Parathyroid adenoma (tissue), 2 donors: Measurements from ENCODE around the gene HAP1.

ENCODE experiments used
- H2AFZ ChIP-seq: fragments of 300-600 bp; sonication (generic); one replicate; pipeline ENCODE4 v1.7.0; 2017; ENCODE audit warnings: antibody characterized with exemption, mild to moderate bottlenecking
- H3K27ac ChIP-seq: fragments of 300-600 bp; sonication (generic); one replicate; pipeline ENCODE4 v1.7.0; 2017
- H3K27me3 ChIP-seq: fragments of 300-600 bp; sonication (generic); one replicate; pipeline ENCODE4 v1.7.0; 2017; ENCODE audit warnings: low read length; ENCODE audit not compliant: control insufficient read depth, insufficient read depth
- H3K36me3 ChIP-seq: fragments of 300-600 bp; sonication (generic); one replicate; pipeline ENCODE4 v1.7.0; 2017; ENCODE audit warnings: low read length; ENCODE audit not compliant: control insufficient read depth, insufficient read depth
- H3K4me1 ChIP-seq: fragments of 300-600 bp; sonication (generic); one replicate; pipeline ENCODE4 v1.7.0; 2017; ENCODE audit warnings: control low read depth
- H3K4me2 ChIP-seq: fragments of 300-600 bp; sonication (generic); one replicate; pipeline ENCODE4 v1.7.0; 2017; ENCODE audit warnings: low read length
- H3K4me3 ChIP-seq: fragments of 300-600 bp; sonication (generic); one replicate; pipeline ENCODE4 v1.7.0; 2017; ENCODE audit warnings: low read depth, low read length
- H3K79me2 ChIP-seq: fragments of 300-600 bp; sonication (generic); one replicate; pipeline ENCODE4 v1.7.0; 2017; ENCODE audit warnings: control low read depth
- H3K9ac ChIP-seq: fragments of 300-600 bp; sonication (generic); one replicate; pipeline ENCODE4 v1.7.0; 2017; ENCODE audit warnings: mild to moderate bottlenecking
- H3K9me3 ChIP-seq: fragments of 300-600 bp; sonication (generic); one replicate; pipeline ENCODE4 v1.7.0; 2017; ENCODE audit warnings: low read length; ENCODE audit not compliant: control insufficient read depth
- CTCF ChIP-seq: fragments of 300-600 bp; sonication (generic); IDR thresholded peaks from one replicate; pipeline ENCODE4 v1.7.0; 2017; ENCODE audit warnings: antibody characterized with exemption, mild to moderate bottlenecking
- donor health status: primary hyperparathyroidism.

HAP1 gene

GRCh38 chr17:41684035-41684434 is 50.4 kb downstream of the HAP1 start:
- TF ChIP-seq CTCF: no peak
- Histone ChIP-seq H3K9me3 (no peaks in the 10 kb centered on the region), H2AFZ (no peak overlapping the region), H3K27ac (no peak overlapping the region), H3K4me1 (peaks cover 3% of the 10 kb centered on the region), H3K4me2 (no peak overlapping the region), H3K79me2 (peaks cover 2% of the 10 kb centered on the region), H3K36me3 (no peaks in the 10 kb centered on the region), H3K9ac (no peak overlapping the region), H3K4me3 (no peak overlapping the region), H3K27me3 (no peaks in the 10 kb centered on the region)

GRCh38 chr17:41683441-41684007 is 50.9 kb downstream of the HAP1 start:
- no peaks in the 10 kb centered on the region for H3K27me3 ChIP-seq
- no peaks in the 10 kb centered on the region for H3K9me3 ChIP-seq
- no peaks in the 10 kb centered on the region for H3K79me2 ChIP-seq
- no peak overlapping the region for H3K4me3 ChIP-seq
- H3K9ac ChIP-seq: no peak overlapping the region
- no peaks in the 10 kb centered on the region for H3K36me3 ChIP-seq
- no peak overlapping the region for H3K4me2 ChIP-seq
- H3K4me1 ChIP-seq: peaks cover 3% of the 10 kb centered on the region
- TF ChIP-seq CTCF: no peak
- H3K27ac ChIP-seq: no peak overlapping the region
- H2AFZ ChIP-seq: no peak overlapping the region

- no peak for TF ChIP-seq CTCF
- H3K9me3 ChIP-seq: no peaks in the 10 kb centered on the region
Measured at GRCh38 chr17:41682631-41683030, 51.8 kb downstream of the HAP1 start.

GRCh38 chr17:41681776-41682175 is 52.7 kb downstream of the HAP1 start:
- Histone ChIP-seq H3K4me1 (no peaks in the 10 kb centered on the region), H2AFZ (no peak overlapping the region), H3K36me3 (no peaks in the 10 kb centered on the region), H3K9ac (no peak overlapping the region), H3K79me2 (no peaks in the 10 kb centered on the region), H3K4me2 (no peak overlapping the region), H3K27me3 (no peaks in the 10 kb centered on the region), H3K27ac (no peak overlapping the region), H3K4me3 (no peak overlapping the region), H3K9me3 (no peaks in the 10 kb centered on the region)
- TF ChIP-seq CTCF: no peak

More at GRCh38 chr17:41682631-41683030, 51.8 kb downstream of the HAP1 start:
- no peaks in the 10 kb centered on the region for H3K27me3 ChIP-seq
- H3K27ac ChIP-seq: no peak overlapping the region
- no peak overlapping the region for H3K4me3 ChIP-seq
- H3K4me1 ChIP-seq: peaks cover under 1% of the 10 kb centered on the region
- H3K4me2 ChIP-seq: no peak overlapping the region
- H3K9ac ChIP-seq: no peak overlapping the region
- no peak overlapping the region for H2AFZ ChIP-seq
- no peaks in the 10 kb centered on the region for H3K79me2 ChIP-seq
- no peaks in the 10 kb centered on the region for H3K36me3 ChIP-seq

- Histone ChIP-seq H3K4me3 (no peak overlapping the region), H3K4me2 (no peak overlapping the region), H3K9me3 (no peaks in the 10 kb centered on the region), H3K27ac (no peak overlapping the region), H3K36me3 (no peaks in the 10 kb centered on the region), H3K9ac (no peak overlapping the region), H3K27me3 (no peaks in the 10 kb centered on the region), H3K79me2 (no peaks in the 10 kb centered on the region), H3K4me1 (no peaks in the 10 kb centered on the region), H2AFZ (no peak overlapping the region)
- no peak for TF ChIP-seq CTCF
Measured at GRCh38 chr17:41680426-41681040, 53.9 kb downstream of the HAP1 start.
